K562 treated with DMSO at 1 percent for 24 hours (cell line): Measurements from ENCODE around the gene GRIA3. TPM values are rescaled to one million over a fixed set of nuclear protein-coding genes. Genes with fewer than 3 reads are reported as not detected.

Experiments
- total RNA-seq: library from RNA; unstranded; fragments of 300-600 nt; gene quantifications from 2 replicates; pipeline ENCODE4 v1.2.3, GENCODE V29; 2022; ENCODE audit warnings: low read depth; ENCODE audit not compliant: insufficient read depth

The GRIA3 gene
- not detected in 2 replicates for total RNA-seq

GRCh38 chrX:123184219-123184865 lies at the start of gene GRIA3:
Gene GRIA3, plus strand, starts transcription at chrX:123184278. Its CDS starts 258 bp downstream, at chrX:123184536.

